GM18519 (cell line): Measurements from ENCODE around the gene WDR75.

Experiments
- ATAC-seq: cut with Tn5 transposase; IDR thresholded peaks from one replicate; pipeline ENCODE4 v1.9.1; 2021; ENCODE audit warnings: mild to moderate bottlenecking, moderate library complexity; ENCODE audit not compliant: unreplicated experiment, low FRiP score

The WDR75 gene

GRCh38 chr2:189524746-189525145 is 83.5 kb downstream of the WDR75 start:
- no peak for ATAC-seq
